ENCODE data around the gene WNK2. TPM values are rescaled to one million over a fixed set of nuclear protein-coding genes. Genes with fewer than 3 reads are reported as not detected.
A peak's percentile ranks its signal among the peaks of the same experiment; 100 is the strongest.

The WNK2 gene
- total RNA-seq, 2 donors from 2014 or later = 174 to 175 TPM

- ATAC-seq = no peak
- DNase-seq = no peak
- intact Hi-C loops (cut with DNase I) = no loop called here
Measured at GRCh38 chr9:93270976-93271375, 87.0 kb downstream of the WNK2 start.

- no peak for ATAC-seq
- DNase-seq = no peak
- intact Hi-C loops (cut with DNase I) = no loop called here
Measured at GRCh38 chr9:93276973-93277372, 93.0 kb downstream of the WNK2 start.

DNA sequence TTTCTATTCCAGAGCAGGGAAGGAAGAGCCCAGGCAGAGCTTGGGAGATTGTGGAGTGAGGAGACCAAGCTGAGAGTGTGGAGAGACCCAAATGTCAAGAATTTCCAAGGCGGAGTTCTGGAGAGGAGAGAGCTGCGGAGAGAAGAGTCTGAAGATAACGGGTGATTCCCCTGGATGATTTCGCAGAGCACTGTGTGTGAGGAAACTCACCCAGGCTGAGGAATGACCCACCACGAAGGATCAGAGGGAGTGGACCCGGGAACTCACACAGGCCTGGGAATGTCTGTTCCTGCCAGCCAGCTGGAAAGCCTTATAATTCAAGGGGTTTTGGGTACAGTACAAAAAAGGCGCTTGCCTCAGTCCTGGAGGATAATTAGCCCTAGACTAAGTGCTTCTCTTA is 94.2 kb downstream of the WNK2 start:
- DNase-seq = no peak
- ATAC-seq = peak in 1 of 2 donors; percentile 79
- intact Hi-C loops (cut with DNase I) = no loop called here

GRCh38 chr9:93280661-93281259 is 96.8 kb downstream of the WNK2 start:
- no peak for ATAC-seq
- intact Hi-C loops (cut with DNase I) = no loop called here
- DNase-seq = no peak

- intact Hi-C loops (cut with DNase I) = no loop called here
- ATAC-seq (no peak), DNase-seq (no peak)
Measured at GRCh38 chr9:93286252-93287188, 102.6 kb downstream of the WNK2 start.

DNA sequence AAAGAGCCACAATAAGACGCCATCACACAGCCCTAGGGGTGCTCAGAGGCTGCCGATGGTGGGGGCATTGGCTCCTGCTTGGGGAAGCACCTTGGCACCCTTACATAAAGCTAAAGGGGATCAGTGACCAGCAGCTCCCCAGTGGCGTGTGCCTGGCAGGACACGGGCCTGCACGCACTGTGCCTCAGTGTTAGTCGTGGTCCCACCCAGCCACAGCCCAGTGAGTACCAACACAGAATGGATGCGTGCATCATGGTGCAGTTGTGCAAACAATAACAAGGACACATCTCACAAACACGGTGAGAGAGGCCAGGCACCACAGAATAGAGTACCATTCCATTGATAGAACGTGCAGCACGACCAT is 103.2 kb downstream of the WNK2 start:
- ATAC-seq (no peak), DNase-seq (no peak)
- intact Hi-C loops (cut with DNase I) = no loop called here

- ATAC-seq (no peak), DNase-seq (no peak)
- intact Hi-C loops (cut with DNase I) = no loop called here
Measured at GRCh38 chr9:93287593-93287992, 103.7 kb downstream of the WNK2 start.

- DNase-seq (no peak), ATAC-seq (peak; percentile 63 to 65)
- intact Hi-C loops (cut with DNase I) = no loop called here
Measured at GRCh38 chr9:93288341-93288740, 104.4 kb downstream of the WNK2 start.

DNA sequence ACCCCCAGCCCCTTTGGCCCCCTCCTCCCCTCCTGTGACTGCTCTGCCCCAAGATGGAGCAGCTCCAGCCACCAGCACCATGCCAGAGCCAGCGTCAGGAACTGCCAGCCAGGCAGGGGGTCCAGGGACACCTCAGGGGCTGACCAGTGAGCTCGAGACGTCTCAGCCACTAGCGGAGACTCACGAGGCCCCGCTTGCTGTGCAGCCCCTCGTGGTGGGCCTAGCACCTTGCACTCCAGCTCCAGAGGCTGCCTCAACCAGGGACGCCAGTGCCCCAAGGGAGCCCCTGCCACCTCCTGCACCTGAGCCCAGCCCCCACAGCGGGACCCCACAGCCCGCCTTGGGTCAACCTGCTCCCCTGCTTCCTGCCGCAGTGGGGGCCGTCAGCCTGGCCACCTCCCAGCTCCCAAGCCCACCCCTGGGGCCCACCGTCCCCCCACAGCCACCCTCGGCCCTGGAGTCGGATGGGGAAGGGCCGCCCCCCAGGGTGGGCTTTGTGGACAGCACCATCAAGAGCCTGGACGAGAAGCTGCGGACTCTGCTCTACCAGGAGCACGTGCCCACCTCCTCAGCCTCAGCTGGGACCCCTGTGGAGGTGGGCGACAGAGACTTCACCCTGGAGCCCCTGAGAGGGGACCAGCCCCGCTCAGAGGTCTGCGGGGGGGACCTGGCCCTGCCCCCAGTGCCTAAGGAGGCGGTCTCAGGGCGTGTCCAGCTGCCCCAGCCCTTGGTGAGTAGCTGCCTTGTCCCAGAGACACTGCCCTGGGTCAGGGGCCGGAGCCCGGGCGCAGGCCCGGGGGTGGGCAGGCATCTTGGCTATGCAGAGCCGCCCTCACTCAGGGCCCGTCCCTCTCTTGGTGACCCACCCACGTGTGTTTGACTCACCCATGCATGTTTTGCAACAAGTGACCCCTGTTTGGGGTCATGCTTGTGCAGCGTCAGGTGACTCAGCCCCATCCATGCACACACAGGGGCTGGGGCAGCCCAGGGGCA is 105.2 kb downstream of the WNK2 start:
- intact Hi-C loops (cut with DNase I) = no loop called here
- ATAC-seq = peak in 1 of 2 donors; percentile 27
- no peak for DNase-seq

DNA sequence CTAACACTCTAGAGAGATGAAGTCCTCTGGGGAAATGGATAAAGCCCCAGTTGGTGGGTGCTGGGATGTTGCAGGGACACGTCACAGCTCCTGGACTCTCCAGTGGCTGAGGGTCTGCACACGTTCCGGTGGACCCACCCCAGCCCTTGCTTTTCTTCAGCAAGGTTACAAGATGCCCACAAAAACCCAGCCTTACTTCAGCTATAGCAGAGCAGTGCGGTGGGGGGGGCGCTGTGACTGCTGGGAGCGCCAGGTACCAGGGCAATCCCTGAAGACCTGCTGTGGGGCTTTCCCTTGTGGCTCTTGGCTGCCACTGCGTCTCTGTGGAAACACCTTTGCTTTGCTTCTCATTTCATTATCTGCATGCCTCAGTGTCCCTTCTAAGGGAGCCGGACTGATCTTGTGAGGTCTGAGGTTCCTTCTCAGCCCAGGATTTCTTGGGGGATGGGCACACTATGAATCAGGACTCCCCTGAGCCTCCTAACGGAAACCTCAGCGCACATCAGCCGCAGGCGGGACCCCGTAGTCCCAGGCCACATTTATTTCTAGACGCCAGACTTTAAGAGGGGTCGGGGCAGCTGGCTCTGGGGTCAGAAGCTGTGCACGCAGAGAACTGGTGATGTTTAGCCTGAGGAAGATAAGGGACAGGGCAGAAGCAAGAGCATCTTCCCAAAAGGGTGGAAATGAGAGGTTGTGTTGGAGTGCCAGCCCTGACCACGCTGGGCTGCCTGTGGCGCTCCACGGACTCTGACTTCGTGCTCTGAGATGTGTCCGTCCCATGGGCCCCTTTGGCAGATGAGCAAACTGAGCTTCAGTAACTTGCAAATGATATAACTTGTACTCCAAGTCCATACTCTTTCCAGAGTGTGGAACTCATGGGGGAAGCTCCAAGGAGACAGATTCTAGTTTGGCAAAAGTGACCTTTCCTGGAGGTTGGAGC is 106.8 kb downstream of the WNK2 start:
- ATAC-seq (no peak), DNase-seq (no peak)
- intact Hi-C loops (cut with DNase I) = no loop called here

- ATAC-seq = no peak
Measured at GRCh38 chr9:93291536-93292287, 107.8 kb downstream of the WNK2 start.

GRCh38 chr9:93292288-93292615 is 108.3 kb downstream of the WNK2 start:
- no peak for DNase-seq
- no peak for ATAC-seq
- intact Hi-C loops (cut with DNase I) = no loop called here

More at GRCh38 chr9:93291536-93292287, 107.8 kb downstream of the WNK2 start:
- no peak for DNase-seq
- intact Hi-C loops (cut with DNase I) = no loop called here

DNA sequence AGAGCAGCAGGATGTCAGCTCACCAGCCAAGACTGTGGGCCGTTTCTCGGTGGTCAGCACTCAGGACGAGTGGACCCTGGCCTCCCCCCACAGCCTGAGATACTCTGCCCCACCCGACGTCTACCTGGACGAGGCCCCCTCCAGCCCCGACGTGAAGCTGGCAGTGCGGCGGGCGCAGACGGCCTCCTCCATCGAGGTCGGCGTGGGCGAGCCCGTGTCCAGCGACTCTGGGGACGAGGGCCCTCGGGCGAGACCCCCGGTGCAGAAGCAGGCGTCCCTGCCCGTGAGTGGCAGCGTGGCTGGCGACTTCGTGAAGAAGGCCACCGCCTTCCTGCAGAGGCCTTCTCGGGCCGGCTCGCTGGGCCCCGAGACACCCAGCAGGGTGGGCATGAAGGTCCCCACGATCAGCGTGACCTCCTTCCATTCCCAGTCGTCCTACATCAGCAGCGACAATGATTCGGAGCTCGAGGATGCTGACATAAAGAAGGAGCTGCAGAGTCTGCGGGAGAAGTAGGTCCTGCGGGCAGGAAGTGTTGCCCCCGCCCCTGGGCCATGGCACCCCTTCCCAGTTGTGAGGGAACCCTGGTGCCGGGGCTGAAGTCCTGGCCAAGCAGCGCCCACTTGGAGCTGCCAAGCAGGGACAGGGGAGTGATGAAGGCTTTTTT is 108.9 kb downstream of the WNK2 start:
- intact Hi-C loops (cut with DNase I) = no loop called here
- DNase-seq = no peak

GRCh38 chr9:93294011-93294410 is 110.1 kb downstream of the WNK2 start:
- ATAC-seq (no peak), DNase-seq (no peak)
- intact Hi-C loops (cut with DNase I) = no loop called here

More for the DNA sequence above, 108.9 kb downstream of the WNK2 start:
- no peak for ATAC-seq

DNA sequence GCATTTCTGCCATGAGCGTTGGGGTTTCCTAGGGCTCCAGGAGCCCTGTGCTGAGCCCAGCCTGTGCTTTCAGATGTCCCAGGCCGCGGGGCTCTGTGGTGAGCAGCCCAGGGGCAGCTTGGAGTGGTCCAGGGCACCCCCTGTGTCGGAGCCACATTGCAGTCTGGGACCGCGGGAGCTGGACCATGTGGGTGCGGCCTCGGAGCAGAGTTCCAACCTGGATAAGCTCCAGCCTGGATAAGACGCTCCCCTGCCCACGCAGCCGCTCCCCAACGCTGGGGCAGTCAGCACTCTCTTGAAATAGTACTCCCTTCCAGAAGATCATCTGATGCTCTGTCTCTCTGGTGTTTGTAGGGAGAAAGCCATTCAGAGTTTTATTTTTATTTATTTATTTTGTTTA is 111.1 kb downstream of the WNK2 start:
- DNase-seq (peak; percentile 54), ATAC-seq (peak; percentile 69 to 83)
- intact Hi-C loops (cut with DNase I) = loop anchor here in 1 of 2 donors (5.0 kb wide), 1 partner anchor 138 kb away; no protein-coding TSS in a partner anchor

GRCh38 chr9:93295456-93296076 is 111.6 kb downstream of the WNK2 start:
- DNase-seq (no peak), ATAC-seq (no peak)
- intact Hi-C loops (cut with DNase I) = loop anchor here in 1 of 2 donors (5.0 kb wide), 1 partner anchor 138 kb away; no protein-coding TSS in a partner anchor

Data from left cardiac atrium (tissue), 4 donors.